PC-3 (cell line): Measurements from ENCODE around the gene ARL2BP.

ENCODE experiments used
- EZH2 ChIP-seq: fragments of 300-600 bp; sonication (generic); IDR thresholded peaks from one replicate; pipeline ENCODE4 v1.6.1; 2017; ENCODE audit warnings: antibody characterized with exemption, mild to moderate bottlenecking, low read length; ENCODE audit not compliant: unreplicated experiment
- EZH2phosphoT487 ChIP-seq: fragments of 300-600 bp; sonication (generic); IDR thresholded peaks from 2 replicates; pipeline ENCODE4 v1.6.1; 2018; ENCODE audit warnings: mild to moderate bottlenecking, antibody characterized with exemption, low read length, borderline replicate concordance
- TF ChIP-seq, protein P1 (sequence below): fragments of 300-600 bp; sonication (generic); conservative IDR thresholded peaks from 2 replicates; pipeline ENCODE4 v1.5.1; 2017; ENCODE audit warnings: antibody characterized with exemption, low read depth, mild to moderate bottlenecking, low read length

DNA sequence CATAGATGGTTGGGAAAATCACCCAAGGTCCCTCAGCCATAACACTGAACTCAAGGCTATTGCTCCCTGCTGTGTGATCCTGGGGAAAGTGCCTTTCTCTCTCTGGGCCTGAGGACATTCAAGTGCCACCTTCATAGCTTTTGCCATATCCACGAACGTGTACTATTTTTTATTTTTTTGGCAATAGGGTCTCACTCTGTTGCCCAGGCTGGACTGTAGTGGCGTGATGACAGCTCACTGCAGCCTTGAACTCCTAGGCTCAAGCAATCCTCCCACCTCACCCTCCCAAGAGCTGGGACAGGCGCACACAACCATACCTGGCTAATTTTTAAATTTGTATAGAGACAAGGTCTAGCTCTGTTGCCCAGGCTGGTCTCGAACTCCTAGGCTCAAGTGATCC is 28.8 kb downstream of the ARL2BP start:
- TF ChIP-seq, protein P1, sequence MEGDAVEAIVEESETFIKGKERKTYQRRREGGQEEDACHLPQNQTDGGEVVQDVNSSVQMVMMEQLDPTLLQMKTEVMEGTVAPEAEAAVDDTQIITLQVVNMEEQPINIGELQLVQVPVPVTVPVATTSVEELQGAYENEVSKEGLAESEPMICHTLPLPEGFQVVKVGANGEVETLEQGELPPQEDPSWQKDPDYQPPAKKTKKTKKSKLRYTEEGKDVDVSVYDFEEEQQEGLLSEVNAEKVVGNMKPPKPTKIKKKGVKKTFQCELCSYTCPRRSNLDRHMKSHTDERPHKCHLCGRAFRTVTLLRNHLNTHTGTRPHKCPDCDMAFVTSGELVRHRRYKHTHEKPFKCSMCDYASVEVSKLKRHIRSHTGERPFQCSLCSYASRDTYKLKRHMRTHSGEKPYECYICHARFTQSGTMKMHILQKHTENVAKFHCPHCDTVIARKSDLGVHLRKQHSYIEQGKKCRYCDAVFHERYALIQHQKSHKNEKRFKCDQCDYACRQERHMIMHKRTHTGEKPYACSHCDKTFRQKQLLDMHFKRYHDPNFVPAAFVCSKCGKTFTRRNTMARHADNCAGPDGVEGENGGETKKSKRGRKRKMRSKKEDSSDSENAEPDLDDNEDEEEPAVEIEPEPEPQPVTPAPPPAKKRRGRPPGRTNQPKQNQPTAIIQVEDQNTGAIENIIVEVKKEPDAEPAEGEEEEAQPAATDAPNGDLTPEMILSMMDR, result no peak
- TF ChIP-seq EZH2phosphoT487 (no peak), EZH2 (no peak)
